ENCODE data around the gene AOC2. TPM values are rescaled to one million over a fixed set of nuclear protein-coding genes. Genes with fewer than 3 reads are reported as not detected.

AOC2 gene
- polyA plus RNA-seq, 3 donors, result 0.09 to 1.6 TPM; not detected in 1

- Mint-ChIP-seq H3K27me3 (ENCODE audit: low read depth in 3 of 3) (peaks cover 9 to 10% (median 10%) of the 10 kb centered on the region in 3 donors), H3K4me3 (no peak overlapping the region), H3K9me3 (peaks cover 0 to 4% (median 0%) of the 10 kb centered on the region in 7 donors), H3K27ac (no peak overlapping the region), H3K36me3 (peaks cover 0 to 3% of the 10 kb centered on the region in 2 donors), H3K4me1 (peaks cover 14% of the 10 kb centered on the region)
- H3K36me3 ChIP-seq (replicated peaks in 1 of 2; ENCODE audit: control insufficient read depth in 1 of 2, insufficient read depth in 2 of 2, low read length in 2 of 2), result no peaks in the 10 kb centered on the region
- H3K79me2 ChIP-seq (ENCODE audit: insufficient read depth, low read length), result peaks cover 17% of the 10 kb centered on the region
- no peak for DNase-seq
- no peaks in the 10 kb centered on the region for H3K9me3 ChIP-seq (replicated peaks in 1 of 2; ENCODE audit: control insufficient read depth in 1 of 2, insufficient read depth in 1 of 2, low read length in 2 of 2)
- no peak overlapping the region for H3K4me2 ChIP-seq (replicated peaks; ENCODE audit: extremely low read depth, low read length, poor library complexity, severe bottlenecking)
- TF ChIP-seq, protein P1, sequence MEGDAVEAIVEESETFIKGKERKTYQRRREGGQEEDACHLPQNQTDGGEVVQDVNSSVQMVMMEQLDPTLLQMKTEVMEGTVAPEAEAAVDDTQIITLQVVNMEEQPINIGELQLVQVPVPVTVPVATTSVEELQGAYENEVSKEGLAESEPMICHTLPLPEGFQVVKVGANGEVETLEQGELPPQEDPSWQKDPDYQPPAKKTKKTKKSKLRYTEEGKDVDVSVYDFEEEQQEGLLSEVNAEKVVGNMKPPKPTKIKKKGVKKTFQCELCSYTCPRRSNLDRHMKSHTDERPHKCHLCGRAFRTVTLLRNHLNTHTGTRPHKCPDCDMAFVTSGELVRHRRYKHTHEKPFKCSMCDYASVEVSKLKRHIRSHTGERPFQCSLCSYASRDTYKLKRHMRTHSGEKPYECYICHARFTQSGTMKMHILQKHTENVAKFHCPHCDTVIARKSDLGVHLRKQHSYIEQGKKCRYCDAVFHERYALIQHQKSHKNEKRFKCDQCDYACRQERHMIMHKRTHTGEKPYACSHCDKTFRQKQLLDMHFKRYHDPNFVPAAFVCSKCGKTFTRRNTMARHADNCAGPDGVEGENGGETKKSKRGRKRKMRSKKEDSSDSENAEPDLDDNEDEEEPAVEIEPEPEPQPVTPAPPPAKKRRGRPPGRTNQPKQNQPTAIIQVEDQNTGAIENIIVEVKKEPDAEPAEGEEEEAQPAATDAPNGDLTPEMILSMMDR (IDR thresholded peaks at IDR 0.05), result no peak
- no peak overlapping the region for H3K9ac ChIP-seq (ENCODE audit: insufficient read depth, low read length, poor library complexity, severe bottlenecking)
- no peaks in the 10 kb centered on the region for H4K20me1 ChIP-seq (ENCODE audit: insufficient read depth, low read length)
- no peaks in the 10 kb centered on the region for H3K27me3 ChIP-seq (ENCODE audit: control insufficient read depth in 2 of 2, insufficient read depth in 2 of 2, low read length in 2 of 2)
- peaks cover 11 to 23% of the 10 kb centered on the region in 2 donors for H3K4me1 ChIP-seq (ENCODE audit: control insufficient read depth in 1 of 2, insufficient read depth in 2 of 2, low read length in 2 of 2)
- no CpG with 5 or more reads among the region's 1 CpG for WGBS (ENCODE audit: insufficient coverage)
- H2AFZ ChIP-seq (ENCODE audit: insufficient read depth, low read depth, low read length, poor library complexity, severe bottlenecking), result no peak overlapping the region
- no peak overlapping the region for H3K4me3 ChIP-seq (replicated peaks in 1 of 3; ENCODE audit: low read depth in 2 of 3, low read length in 3 of 3)
- no peak overlapping the region for H3K27ac ChIP-seq (ENCODE audit: low read depth in 1 of 2, low read length in 2 of 2)
- intact Hi-C loops (cut with micrococcal nuclease), result no loop called here
These were observed 16.9 kb upstream of the AOC2 start for GRCh38 chr17:42827472-42827871.

- H3K27ac Mint-ChIP-seq, result no peak overlapping the region
- H3K4me2 ChIP-seq (replicated peaks; ENCODE audit: extremely low read depth, low read length, poor library complexity, severe bottlenecking), result no peak overlapping the region
- TF ChIP-seq, protein P1 (IDR thresholded peaks at IDR 0.05), result no peak
These were observed 13.4 kb upstream of the AOC2 start for GRCh38 chr17:42830971-42831370.

More at GRCh38 chr17:42830971-42831370, 13.4 kb upstream of the AOC2 start:
- peaks cover 2 to 5% of the 10 kb centered on the region in 2 donors for H3K36me3 ChIP-seq (replicated peaks in 1 of 2; ENCODE audit: control insufficient read depth in 1 of 2, insufficient read depth in 2 of 2, low read length in 2 of 2)
- Mint-ChIP-seq H3K4me3 (peak overlapping the region in 1 of 2 donors; percentile 1), H3K9me3 (peaks cover 0 to 2% (median 0%) of the 10 kb centered on the region in 7 donors), H3K27me3 (ENCODE audit: low read depth in 3 of 3) (peaks cover 10% of the 10 kb centered on the region in 3 donors), H3K36me3 (peaks cover 0 to 4% of the 10 kb centered on the region in 2 donors), H3K4me1 (peaks cover 24% of the 10 kb centered on the region)
- peaks cover 24 to 31% of the 10 kb centered on the region in 2 donors for H3K4me1 ChIP-seq (ENCODE audit: control insufficient read depth in 1 of 2, insufficient read depth in 2 of 2, low read length in 2 of 2)
- DNase-seq, result no peak
- intact Hi-C loops (cut with micrococcal nuclease), result loop anchor here in 1 of 2 donors (5.0 kb wide), 1 partner anchor 341 kb away; the partner anchor contains the start of gene NBR1
- H3K4me3 ChIP-seq (replicated peaks in 1 of 3; ENCODE audit: low read depth in 2 of 3, low read length in 3 of 3), result no peak overlapping the region
- no peaks in the 10 kb centered on the region for H3K9me3 ChIP-seq (replicated peaks in 1 of 2; ENCODE audit: control insufficient read depth in 1 of 2, insufficient read depth in 1 of 2, low read length in 2 of 2)
- H2AFZ ChIP-seq (ENCODE audit: insufficient read depth, low read depth, low read length, poor library complexity, severe bottlenecking), result no peak overlapping the region
- H3K9ac ChIP-seq (ENCODE audit: insufficient read depth, low read length, poor library complexity, severe bottlenecking), result no peak overlapping the region
- H3K79me2 ChIP-seq (ENCODE audit: insufficient read depth, low read length), result peaks cover 22% of the 10 kb centered on the region
- H3K27ac ChIP-seq (ENCODE audit: low read depth in 1 of 2, low read length in 2 of 2), result no peak overlapping the region
- H4K20me1 ChIP-seq (ENCODE audit: insufficient read depth, low read length), result peaks cover under 1% of the 10 kb centered on the region
- no peaks in the 10 kb centered on the region for H3K27me3 ChIP-seq (ENCODE audit: control insufficient read depth in 2 of 2, insufficient read depth in 2 of 2, low read length in 2 of 2)
